SH-SY5Y (cell line): Measurements from ENCODE around the gene NFAM1.

Experiments
- GATA2 ChIP-seq: IDR thresholded peaks from 2 replicates; pipeline ENCODE4 v1.6.1; 2011; ENCODE audit warnings: mild to moderate bottlenecking, low read depth, low read length
- GATA3 ChIP-seq: IDR thresholded peaks from 2 replicates; pipeline ENCODE4 v1.6.1; 2011; ENCODE audit warnings: low read depth, mild to moderate bottlenecking, low read length, moderate library complexity

- TF ChIP-seq GATA3 (no peak), GATA2 (no peak)
Observed at GRCh38 chr22:42473484-42474193, 41.4 kb upstream of the NFAM1 start.
